Activated effector memory CD4-positive, alpha-beta T cell treated with anti-CD3 and anti-CD28 coated beads, Interleukin-2, amount 50 U/mL, for 16 hours (primary cell): ENCODE measurements around the gene SUCLG2.
"Not testable (repeated sequence)": the region's sequence is repeated elsewhere in the genome, so short reads cannot be mapped to it uniquely, and the experiment has no call there.

ENCODE experiments used
- DNase-seq: peaks from one replicate; pipeline ENCODE4 v3.0.0-alpha.2; 2020

Gene SUCLG2

DNA sequence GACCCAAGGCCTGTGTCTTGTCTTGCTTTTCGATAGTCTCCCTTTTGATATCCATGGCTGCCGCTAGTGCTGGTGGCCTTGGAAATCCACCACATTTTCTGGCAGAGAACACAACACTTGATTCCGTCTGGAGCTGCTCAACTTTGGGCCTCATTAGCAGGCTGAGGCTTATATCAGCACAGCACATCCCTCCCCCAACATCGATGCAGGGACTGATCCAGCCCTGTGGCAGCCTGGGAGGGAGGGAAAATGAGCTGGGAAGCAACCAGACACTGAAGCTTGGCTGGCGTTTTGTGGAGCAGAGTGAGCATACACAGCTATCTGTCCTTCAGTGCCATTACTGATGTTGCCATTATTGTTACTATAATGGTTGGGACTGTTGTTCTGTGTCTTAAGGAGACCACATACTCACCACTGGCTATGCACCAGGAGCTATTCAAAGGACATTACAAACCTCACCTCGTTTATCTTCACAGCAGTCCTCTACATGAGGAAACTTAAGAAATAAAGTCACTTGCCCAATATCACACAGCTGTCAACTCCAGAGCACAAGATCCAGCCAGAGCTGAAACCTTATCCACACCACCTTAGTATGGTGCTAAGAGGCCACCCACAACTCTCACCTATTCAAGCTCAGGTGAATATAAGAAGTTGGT, 102.9 kb downstream of the SUCLG2 start:
- no peak for DNase-seq

GRCh38 chr3:67550541-67550940, 103.9 kb downstream of the SUCLG2 start:
- DNase-seq, result no peak

DNA sequence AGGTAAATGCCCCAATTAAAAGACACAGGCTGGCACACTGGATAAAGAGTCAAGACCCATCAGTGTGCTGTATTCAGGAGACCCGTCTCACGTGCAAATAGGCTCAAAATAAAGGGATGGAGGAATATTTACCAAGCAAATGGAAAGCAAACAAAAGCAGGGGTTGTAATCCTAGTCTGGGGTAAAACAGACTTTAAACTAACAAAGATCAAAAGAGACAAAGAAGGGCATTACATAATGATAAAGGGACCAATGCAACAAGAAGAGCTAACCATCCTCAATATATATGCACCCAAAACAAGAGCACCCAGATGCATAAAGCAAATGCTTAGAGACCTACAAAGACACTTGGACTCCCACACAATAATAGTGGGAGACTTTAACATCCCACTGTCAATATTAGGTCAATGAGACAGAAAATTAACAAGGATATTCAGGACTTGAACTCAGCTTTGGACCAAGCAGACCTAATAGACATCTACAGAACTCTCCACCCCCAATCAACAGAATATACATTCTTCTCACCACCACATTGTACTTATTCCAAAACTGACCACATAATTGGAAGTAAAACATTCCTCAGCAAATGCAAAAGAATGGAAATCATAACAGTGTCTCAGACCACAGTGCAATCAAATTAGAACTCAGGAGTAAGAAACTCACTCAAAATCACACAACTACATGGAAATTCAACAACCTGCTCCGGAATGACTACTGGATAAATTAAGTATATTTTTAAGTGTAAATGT, 111.7 kb downstream of the SUCLG2 start:
- not testable (repeated sequence) for DNase-seq

- DNase-seq, result no peak
Measured at GRCh38 chr3:67540198-67540894, 114.1 kb downstream of the SUCLG2 start.

GRCh38 chr3:67537203-67537602, 117.2 kb downstream of the SUCLG2 start:
- not testable (repeated sequence) for DNase-seq

- no peak for DNase-seq
Measured at GRCh38 chr3:67535006-67535405, 119.4 kb downstream of the SUCLG2 start.

- no peak for DNase-seq
Measured at GRCh38 chr3:67534594-67534993, 119.8 kb downstream of the SUCLG2 start.

- no peak for DNase-seq
Measured at GRCh38 chr3:67531181-67532101, 123.0 kb downstream of the SUCLG2 start.

GRCh38 chr3:67529915-67530314, 124.5 kb downstream of the SUCLG2 start:
- no peak for DNase-seq

GRCh38 chr3:67529337-67529736, 125.1 kb downstream of the SUCLG2 start:
- DNase-seq, result no peak

DNA sequence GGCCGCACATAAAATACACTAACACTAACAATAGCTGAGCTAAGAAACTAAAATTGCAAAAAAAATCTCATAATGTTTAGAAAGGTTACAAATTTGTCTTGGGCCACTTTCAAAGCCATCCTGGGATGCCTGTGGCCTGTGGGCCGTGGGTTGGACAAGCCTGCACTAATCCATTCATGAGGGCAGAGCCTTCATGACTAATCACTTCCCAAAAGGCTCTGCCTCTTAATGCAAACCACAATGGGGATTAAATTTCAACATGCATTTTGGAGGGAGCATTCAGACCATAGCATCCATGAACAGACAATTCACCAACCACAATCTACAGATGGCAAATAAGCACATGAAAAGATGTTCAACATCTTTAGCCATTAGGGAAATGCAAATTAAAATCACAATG, 128.2 kb downstream of the SUCLG2 start:
- DNase-seq, result no peak

- no peak for DNase-seq
Measured at GRCh38 chr3:67524046-67524445, 130.4 kb downstream of the SUCLG2 start.

GRCh38 chr3:67522081-67522480, 132.3 kb downstream of the SUCLG2 start:
- DNase-seq, result no peak

- DNase-seq, result no peak
Measured at GRCh38 chr3:67521053-67521646, 133.3 kb downstream of the SUCLG2 start.

DNA sequence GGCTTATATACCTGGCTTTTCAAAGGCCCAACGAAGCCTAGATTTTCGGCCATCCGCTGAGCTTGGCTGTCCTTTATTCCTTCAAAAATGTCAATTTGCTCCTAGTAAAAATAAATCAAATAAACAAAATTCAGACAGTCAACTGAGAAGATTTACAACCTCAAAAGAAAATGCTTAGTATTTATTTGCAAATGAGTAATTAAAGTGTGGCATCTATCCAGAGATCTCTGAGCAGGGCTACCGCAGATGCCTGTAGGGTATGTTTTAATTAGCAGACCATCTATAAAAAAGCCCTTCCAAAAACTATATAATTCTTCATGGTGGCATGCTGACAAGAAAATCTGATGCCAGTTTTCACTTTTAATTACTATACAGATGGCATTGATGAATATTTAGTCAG, 136.2 kb downstream of the SUCLG2 start:
- DNase-seq, result no peak

GRCh38 chr3:67517781-67518180, 136.6 kb downstream of the SUCLG2 start:
- no peak for DNase-seq

GRCh38 chr3:67516496-67516895, 137.9 kb downstream of the SUCLG2 start:
- DNase-seq, result no peak

DNA sequence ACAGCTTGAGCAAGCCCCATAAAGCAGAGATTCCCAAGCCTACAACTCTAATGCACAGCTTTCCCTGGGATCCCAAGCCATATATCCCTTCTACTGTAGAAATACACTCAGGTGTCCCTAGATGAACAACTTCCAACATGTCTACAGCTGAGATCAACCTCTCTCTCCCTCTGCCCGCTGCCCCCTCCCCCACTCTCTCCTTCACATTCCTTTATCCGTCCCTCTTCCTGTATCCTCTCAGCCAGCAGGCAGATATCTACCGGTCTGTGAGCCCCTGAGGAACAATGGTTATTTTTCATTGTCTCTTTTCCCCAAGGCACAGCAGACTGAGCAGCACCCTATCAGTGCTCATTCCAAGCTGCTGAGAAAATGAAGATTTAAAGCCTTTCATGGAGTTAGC, 138.6 kb downstream of the SUCLG2 start:
- no peak for DNase-seq

DNA sequence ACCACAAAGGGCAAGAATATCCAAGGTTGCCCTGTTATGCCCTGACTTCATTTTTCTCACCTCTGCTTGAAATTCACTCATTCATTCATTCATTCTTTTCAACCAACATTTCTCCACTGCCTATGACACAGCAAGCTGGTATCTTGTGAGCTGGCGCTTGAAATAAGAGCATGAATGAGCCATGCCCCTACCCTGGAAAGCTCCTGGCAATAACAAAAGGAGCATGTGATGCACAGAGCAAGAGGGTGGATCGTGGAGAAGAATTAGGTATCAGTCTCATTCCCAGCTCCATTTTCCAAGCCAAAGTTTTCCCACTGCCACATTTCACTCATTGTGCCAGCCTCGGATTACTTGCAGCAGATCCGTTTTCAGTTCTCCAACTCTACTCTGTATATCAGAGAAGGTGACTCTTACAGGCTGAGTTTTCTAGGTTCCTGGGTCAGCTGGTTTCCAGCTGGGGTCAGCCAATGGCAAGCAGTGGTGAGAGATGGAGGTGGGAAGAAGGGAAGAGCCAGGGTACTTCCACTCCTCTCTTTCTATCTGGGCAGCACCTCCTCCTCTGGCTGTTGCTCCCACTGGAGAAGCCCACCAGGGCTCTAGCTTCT, 144.8 kb downstream of the SUCLG2 start:
- DNase-seq, result no peak

DNA sequence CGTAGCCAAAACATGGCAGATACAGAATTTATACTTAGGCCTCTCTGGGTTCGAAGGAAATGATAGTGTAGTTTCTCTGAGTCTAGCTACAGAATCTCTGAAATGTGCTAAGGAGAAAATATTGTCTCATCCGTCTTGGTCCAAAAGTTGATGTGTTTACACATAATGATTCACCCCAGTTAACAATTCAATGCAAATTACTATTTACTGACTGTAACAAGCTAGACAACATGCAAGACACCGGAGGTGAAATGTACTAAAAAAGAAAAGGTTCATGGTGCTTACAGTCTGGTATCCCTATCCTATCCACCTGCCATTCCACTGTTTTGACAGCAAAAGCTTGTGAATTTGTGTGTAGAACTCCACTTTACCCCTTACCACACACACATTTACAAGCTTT, 146.8 kb downstream of the SUCLG2 start:
- no peak for DNase-seq

DNA sequence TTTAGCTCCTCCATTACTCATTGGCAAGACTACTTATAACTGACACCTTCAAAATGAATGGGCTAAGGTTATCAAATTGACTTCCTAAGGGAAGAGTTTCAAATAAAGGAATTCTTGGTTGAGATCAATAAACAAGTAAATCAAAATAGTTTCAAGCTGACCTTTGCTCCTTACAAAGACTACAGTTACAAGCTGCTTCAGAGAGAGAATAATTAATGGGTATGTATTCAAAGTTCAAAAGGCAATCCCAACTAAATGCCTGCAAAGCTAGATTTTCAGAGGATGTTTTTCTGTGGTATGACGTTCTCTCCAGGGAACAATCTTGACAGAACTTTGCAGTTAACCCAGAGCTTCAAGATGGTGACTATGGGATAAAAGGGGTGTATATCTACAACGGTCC, 153.7 kb downstream of the SUCLG2 start:
- DNase-seq, result no peak

GRCh38 chr3:67497746-67498145, 156.7 kb downstream of the SUCLG2 start:
- no peak for DNase-seq
